GM10248 (cell line): ENCODE results near the gene METTL1.

Experiments used
- CTCF ChIA-PET: fragments of 300-600 bp; sonication (Branson Sonifier 250); formaldehyde crosslinking; extraction: SDS; loops from one replicate; lab custom pipeline; 2021; ENCODE audit warnings: antibody characterized with exemption; lab: Yijun Ruan, JAX
- POLR2A ChIA-PET: fragments of 350-650 bp; sonication (Branson Sonifier 250); formaldehyde crosslinking; extraction: SDS; loops from one replicate; lab custom pipeline; 2020; ENCODE audit warnings: antibody characterized with exemption; lab: Yijun Ruan, JAX
- DNase-seq: peaks from one replicate; pipeline ENCODE4 v3.0.0; 2012; ENCODE audit errors: extremely low spot score
- TF ChIP-seq, protein P1 (sequence below): IDR thresholded peaks from 2 replicates; pipeline ENCODE4 v1.5.1; 2012; ENCODE audit warnings: mild to moderate bottlenecking, low read depth; ENCODE audit errors: extremely low read depth, missing control alignments, control extremely low read depth

The METTL1 gene

DNA sequence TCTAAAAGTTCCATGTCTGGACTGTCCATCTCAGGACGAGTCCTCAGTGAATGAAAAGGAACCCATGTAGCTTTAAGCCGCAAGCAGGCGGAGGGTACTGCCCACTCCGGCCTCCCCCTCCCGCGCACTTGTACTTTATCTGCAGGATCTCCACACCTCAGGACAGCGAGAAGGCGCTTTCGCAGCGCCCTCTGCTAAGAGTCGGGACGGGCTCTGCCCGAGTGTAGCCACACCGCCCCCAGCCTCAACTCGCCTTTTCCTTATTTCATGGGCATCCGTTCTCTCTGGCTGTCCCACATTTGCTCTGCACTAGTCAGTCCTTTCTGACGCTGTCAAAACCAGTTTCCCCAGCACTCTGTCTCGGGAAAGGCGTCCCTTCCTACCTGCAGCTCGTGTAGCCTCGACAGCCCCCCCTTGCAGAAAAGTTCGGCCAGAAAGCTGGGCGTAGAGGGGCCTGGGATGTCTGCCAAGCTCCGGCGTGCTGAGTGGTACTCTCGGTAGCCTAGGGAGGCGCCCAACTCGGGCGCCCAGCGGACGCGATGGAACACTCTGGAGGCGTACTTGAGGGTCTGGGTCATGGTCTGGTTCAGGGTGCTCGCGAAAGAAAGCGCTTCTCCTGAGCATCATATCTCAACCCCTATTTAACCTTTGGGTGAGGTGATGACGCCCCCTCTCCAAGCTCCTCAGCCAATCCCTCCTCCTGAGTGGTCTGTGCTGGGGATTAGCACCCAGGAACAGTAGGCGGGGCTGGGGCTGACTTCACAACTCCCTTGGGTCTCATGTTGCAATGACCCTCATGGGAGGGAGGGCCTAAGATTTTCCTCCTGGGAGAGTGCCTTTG is 5.2 kb downstream of the METTL1 start, which contains the start of gene CYP27B1:
CYP27B1 (minus strand) TSS at position 615 of the 841 bp plus-strand sequence; CDS start at position 578, 37 bp downstream.
- ChIA-PET CTCF (interaction anchor here (0.9 to 4.7 kb wide), 8 partner anchors 8 to 314 kb away, joined by 3 to 61 read pairs (median 4); partner anchors contain the start of genes CTDSP2 and TSFM), POLR2A (no interaction called here)
- no peak for DNase-seq
- TF ChIP-seq, protein P1, sequence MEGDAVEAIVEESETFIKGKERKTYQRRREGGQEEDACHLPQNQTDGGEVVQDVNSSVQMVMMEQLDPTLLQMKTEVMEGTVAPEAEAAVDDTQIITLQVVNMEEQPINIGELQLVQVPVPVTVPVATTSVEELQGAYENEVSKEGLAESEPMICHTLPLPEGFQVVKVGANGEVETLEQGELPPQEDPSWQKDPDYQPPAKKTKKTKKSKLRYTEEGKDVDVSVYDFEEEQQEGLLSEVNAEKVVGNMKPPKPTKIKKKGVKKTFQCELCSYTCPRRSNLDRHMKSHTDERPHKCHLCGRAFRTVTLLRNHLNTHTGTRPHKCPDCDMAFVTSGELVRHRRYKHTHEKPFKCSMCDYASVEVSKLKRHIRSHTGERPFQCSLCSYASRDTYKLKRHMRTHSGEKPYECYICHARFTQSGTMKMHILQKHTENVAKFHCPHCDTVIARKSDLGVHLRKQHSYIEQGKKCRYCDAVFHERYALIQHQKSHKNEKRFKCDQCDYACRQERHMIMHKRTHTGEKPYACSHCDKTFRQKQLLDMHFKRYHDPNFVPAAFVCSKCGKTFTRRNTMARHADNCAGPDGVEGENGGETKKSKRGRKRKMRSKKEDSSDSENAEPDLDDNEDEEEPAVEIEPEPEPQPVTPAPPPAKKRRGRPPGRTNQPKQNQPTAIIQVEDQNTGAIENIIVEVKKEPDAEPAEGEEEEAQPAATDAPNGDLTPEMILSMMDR, result no peak

DNA sequence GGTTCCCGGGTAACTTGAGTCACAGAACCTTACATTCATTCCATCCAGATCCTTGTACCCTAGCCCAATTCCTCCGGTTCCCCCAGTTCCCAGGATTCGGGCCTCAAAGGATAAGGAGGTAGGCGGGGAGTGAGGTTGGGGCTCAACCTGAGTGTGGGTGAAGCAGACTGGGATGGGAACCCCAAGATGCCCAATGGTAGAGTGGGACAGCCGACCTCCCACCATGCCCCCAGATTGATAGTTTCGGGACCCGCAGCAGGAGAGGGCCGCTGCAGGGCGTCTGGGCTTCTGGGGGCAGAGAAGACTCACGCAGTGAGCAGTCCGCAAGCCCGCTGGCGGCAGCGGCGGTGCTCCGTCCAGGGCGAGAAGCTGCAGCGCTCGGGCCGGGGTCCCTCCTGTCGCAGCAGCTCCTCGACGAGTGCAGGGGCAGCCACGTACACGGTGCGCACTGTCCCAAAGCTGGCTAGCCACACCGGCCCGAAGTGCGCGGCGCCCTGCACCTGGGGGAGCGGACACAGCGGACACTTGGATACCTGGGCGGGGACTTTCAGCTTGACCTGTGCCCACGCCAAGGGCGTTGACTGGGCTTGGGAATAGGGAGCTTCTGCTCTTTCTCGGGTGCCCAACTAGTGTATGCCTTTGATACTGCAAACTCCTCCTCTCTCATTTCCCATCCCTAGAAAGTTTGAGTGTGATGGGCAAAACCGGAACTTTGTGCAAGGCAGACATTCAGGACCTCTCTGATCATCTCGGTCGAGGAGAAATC is 6.0 kb downstream of the METTL1 start:
- no peak for DNase-seq
- POLR2A ChIA-PET, result no interaction called here
- CTCF ChIA-PET, result interaction anchor here (0.9 to 4.7 kb wide), 7 partner anchors 9 to 144 kb away, joined by 3 to 61 read pairs (median 3); partner anchors contain the start of genes AVIL, CTDSP2 and TSFM

DNA sequence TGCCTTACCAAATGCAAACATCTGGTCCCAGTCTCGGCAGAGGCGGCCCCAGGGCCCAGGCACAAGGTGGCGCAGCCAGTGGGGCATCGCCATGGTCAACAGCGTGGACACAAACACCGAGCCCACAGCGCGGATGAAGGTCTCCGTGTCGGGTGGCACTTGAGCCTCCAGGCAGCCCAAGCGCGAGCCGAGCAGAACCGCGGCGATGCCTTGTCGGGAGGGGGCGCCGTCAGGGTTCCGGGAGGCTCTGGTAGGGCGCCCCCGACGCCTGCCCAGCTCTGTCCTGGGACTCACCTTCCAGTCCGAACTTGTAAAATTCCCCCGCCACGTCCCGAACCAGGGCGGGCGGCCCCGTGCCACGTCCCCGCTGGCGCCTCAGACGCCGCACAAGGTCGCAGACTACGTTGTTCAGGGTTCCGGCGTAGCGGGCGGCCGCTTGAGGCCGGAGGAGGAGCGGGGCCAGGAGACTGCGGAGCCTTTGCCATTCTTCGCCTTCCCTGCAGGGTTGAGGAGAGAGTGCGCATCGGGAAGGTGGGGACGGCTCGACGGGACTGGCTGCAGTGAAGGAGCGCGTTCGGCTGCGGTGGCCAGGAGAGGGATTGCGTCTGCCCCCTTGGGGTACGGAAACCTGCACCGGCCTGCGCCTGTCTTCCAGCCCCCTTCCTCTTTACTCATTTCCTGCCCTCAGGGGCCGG is 6.8 kb downstream of the METTL1 start:
- DNase-seq, result peak; percentile 60
- ChIA-PET CTCF (interaction anchor here (0.6 to 4.7 kb wide), 9 partner anchors 8 to 182 kb away, joined by 3 to 61 read pairs (median 3); partner anchors contain the start of genes AVIL, CDK4 and TSFM), POLR2A (no interaction called here)

More for the DNA sequence above, 6.0 kb downstream of the METTL1 start:
- TF ChIP-seq, protein P1, result no peak

DNA sequence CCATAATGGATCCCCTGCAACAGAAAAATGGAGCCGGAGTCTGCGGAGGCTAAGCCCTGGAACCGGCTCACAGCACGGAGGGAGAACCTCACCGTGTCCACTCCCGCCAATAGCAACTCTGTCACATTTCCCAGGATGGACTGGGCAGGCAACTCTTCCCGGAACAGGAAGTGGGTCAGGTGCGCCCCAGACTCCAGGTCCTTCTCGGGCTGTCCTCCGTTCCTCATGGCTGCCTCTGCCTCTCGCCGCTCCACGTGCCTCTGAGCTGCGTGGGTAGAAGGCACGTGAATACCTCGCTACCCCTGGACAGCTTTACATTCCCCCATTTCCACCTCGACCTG is 7.3 kb downstream of the METTL1 start:
- ChIA-PET CTCF (interaction anchor here (0.6 to 2.3 kb wide), 6 partner anchors 8 to 181 kb away, joined by 3 to 7 read pairs (median 3); partner anchors contain the start of genes AVIL, CDK4 and TSFM), POLR2A (no interaction called here)
- TF ChIP-seq, protein P1, result no peak
- no peak for DNase-seq

More for the DNA sequence above, 6.8 kb downstream of the METTL1 start:
- TF ChIP-seq, protein P1, result peak; percentile 68

DNA sequence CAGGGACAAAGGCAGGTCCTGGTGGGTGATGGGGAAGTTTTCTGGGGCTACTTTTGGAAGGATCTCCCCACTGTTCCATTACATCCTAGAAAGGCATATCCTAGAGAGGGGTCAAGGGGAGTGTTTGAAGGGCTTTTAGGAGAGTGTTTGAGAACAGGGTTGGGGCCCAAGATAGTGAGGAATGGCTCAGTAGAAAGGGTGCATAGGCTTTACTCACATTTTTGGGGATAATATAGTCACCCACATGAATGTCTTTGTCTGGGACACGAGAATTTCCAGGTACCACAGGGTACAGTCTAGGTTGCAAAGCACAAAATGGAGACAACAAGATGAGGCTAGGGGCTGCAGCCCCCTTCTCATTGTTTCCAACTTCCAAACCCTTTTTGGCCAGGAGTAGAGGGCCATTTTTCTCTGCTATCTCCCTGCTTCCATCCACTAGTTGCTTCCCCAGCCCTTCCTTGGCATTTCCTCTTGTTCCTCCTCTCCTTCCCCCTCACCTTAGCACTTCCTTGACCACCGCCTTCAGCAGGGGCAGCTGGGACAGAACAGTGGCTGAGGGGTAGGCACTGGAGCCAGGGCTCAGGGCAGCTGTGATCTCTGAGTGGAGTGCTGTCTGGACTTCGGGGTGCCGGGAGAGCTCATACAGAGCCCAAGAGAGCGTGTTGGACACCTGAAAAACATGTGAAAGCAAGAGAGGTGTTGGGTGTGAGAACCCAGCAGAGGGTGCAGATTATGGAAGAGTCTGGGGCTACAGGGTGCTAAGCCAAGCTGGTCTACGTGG is 7.8 kb downstream of the METTL1 start:
- TF ChIP-seq, protein P1, result no peak
- ChIA-PET POLR2A (no interaction called here), CTCF (interaction anchor here (1.0 to 2.9 kb wide), 5 partner anchors 8 to 73 kb away, joined by 3 to 12 read pairs (median 5); partner anchors contain the start of genes CDK4 and TSFM)
- no peak for DNase-seq
